Kidney epithelial cell (primary cell): ENCODE measurements around the gene ZNF823. TPM values are rescaled to one million over a fixed set of nuclear protein-coding genes. Genes with fewer than 3 reads are reported as not detected.

Source experiments
- DNase-seq: peaks from one replicate; pipeline ENCODE4 v3.0.0-alpha.2; 2010; ENCODE audit warnings: low read depth
- H3K27me3 ChIP-seq: 2 replicates; pipeline ENCODE4 v1.6.0; 2011; ENCODE audit warnings: low read length; ENCODE audit not compliant: control insufficient read depth, insufficient read depth
- H3K36me3 ChIP-seq: 2 replicates; pipeline ENCODE4 v1.5.1; 2011; ENCODE audit warnings: low read length; ENCODE audit not compliant: control insufficient read depth, insufficient read depth
- H3K4me3 ChIP-seq: 2 replicates; pipeline ENCODE4 v1.5.1; 2011; ENCODE audit warnings: low read depth, mild to moderate bottlenecking, control low read depth, low read length
- total RNA-seq: library from RNA; depleted of rRNA; stranded (reverse); fragments of >200 nt; gene quantifications from 2 replicates; pipeline ENCODE4 v1.2.3, GENCODE V29; 2015
- TF ChIP-seq, protein P1 (sequence below): IDR thresholded peaks from 2 replicates; pipeline ENCODE4 v1.5.1; 2011; ENCODE audit warnings: mild to moderate bottlenecking, moderate library complexity, low read length, control low read depth, inconsistent platforms; ENCODE audit not compliant: insufficient read depth, poor library complexity, severe bottlenecking

Gene ZNF823
- total RNA-seq, 1 donor from 2014 or later, result 6.0 TPM

- no peaks in the 10 kb centered on the region for H3K36me3 ChIP-seq
- no peak for DNase-seq
- no peak overlapping the region for H3K4me3 ChIP-seq
- no peaks in the 10 kb centered on the region for H3K27me3 ChIP-seq
- TF ChIP-seq, protein P1, sequence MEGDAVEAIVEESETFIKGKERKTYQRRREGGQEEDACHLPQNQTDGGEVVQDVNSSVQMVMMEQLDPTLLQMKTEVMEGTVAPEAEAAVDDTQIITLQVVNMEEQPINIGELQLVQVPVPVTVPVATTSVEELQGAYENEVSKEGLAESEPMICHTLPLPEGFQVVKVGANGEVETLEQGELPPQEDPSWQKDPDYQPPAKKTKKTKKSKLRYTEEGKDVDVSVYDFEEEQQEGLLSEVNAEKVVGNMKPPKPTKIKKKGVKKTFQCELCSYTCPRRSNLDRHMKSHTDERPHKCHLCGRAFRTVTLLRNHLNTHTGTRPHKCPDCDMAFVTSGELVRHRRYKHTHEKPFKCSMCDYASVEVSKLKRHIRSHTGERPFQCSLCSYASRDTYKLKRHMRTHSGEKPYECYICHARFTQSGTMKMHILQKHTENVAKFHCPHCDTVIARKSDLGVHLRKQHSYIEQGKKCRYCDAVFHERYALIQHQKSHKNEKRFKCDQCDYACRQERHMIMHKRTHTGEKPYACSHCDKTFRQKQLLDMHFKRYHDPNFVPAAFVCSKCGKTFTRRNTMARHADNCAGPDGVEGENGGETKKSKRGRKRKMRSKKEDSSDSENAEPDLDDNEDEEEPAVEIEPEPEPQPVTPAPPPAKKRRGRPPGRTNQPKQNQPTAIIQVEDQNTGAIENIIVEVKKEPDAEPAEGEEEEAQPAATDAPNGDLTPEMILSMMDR, result no peak
These were observed 24.9 kb upstream of the ZNF823 start for GRCh38 chr19:11763611-11764010.

DNA sequence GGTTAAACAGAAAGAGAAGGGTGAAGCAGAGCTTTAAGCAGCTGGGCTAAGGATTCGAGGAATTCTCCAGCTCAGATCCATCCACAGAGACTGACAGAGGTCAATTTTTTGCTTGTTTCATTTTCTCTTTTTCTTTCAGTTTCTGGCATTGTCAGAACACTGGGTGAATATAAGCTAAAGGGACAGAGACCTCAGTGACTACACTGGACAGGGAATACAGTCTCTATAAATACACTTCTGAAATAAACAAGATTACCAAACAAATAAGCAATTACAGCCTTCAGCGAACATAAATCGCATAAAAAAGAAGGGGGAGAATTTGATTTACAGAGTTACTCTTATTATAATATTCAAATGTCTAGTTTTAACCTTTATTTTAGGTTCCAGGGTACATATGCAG is 24.4 kb upstream of the ZNF823 start:
- Histone ChIP-seq H3K4me3 (no peak overlapping the region), H3K27me3 (no peaks in the 10 kb centered on the region), H3K36me3 (no peaks in the 10 kb centered on the region)
- TF ChIP-seq, protein P1, result no peak
- DNase-seq, result no peak

DNA sequence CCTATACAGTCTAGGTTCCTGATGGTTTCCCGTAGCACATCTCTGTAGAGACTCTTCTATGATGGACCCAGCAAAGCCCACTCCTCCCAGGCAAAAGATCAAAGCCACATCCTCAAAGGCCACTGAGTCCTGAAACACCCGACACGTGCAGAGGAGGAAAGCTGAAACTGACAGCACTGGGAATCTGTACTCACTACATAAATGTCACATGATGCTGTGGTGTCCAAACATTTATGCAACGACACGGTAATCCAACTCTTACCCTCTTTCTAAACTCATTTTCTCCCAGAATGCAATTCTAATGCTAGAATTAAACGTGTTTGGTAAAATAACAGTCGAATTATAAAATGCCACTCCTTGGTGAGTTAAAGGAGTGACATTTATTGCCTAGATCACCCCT is 21.1 kb upstream of the ZNF823 start:
- DNase-seq, result no peak
- no peaks in the 10 kb centered on the region for H3K27me3 ChIP-seq
- no peak overlapping the region for H3K4me3 ChIP-seq
- no peaks in the 10 kb centered on the region for H3K36me3 ChIP-seq
- TF ChIP-seq, protein P1, result no peak

- no peak for DNase-seq
- Histone ChIP-seq H3K36me3 (no peaks in the 10 kb centered on the region), H3K4me3 (no peak overlapping the region), H3K27me3 (no peaks in the 10 kb centered on the region)
- TF ChIP-seq, protein P1, result no peak
These were observed 18.2 kb upstream of the ZNF823 start for GRCh38 chr19:11756965-11757364.

DNA sequence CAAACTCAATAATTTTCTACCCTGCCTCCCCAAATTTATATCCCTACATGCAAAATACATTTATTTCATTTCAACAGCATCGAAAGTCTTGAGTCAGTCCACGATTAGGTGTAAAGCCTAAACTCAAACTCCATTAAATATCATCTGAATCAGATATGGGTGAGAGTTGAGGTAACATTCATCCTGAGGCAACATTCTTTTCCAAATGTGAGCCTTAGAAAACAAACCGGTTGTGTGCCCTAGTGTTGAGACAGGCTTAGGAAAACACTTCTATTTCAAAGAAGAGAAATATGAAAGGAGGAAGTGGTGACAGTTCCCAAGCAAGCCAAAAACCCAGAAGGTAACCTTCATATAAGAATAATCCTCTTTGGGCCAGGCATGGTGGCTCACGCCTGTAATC is 15.9 kb upstream of the ZNF823 start:
- TF ChIP-seq, protein P1, result no peak
- no peak for DNase-seq
- H3K4me3 ChIP-seq, result no peak overlapping the region
- no peaks in the 10 kb centered on the region for H3K36me3 ChIP-seq
- no peaks in the 10 kb centered on the region for H3K27me3 ChIP-seq

DNA sequence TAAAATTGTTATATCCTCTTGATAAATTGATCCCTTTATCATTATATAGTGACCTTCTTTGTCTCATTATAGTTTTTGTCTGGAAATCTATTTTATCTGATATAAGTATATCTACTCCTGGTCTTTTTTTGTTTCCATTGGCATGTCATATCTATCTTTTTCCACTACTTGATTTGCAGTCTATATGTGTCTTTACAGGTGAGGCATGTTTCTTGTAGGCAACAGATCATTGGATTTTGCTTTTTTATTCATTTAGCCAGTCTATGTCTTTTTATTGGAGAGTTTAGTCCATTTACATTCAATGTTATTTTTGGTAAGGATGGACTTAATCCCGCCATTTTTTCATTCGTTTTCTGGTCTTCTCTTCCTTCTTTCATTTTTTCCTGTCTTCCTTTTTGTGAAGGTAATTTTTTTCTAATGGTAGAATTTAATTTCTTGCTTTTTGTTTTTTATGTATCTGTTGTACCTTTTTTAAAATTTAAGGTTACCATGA is 13.5 kb upstream of the ZNF823 start:
- TF ChIP-seq, protein P1, result no peak
- H3K4me3 ChIP-seq, result no peak overlapping the region
- DNase-seq, result no peak
- no peaks in the 10 kb centered on the region for H3K27me3 ChIP-seq
- no peaks in the 10 kb centered on the region for H3K36me3 ChIP-seq
